Prostate gland (tissue), 2 donors: ENCODE results near the gene MED15.

ENCODE experiments used
- CTCF ChIP-seq, 4 experiments: fragments of 200-600 bp in 2 of 4; fragments of 450-650 bp in 2 of 4; sonication (generic) in 2 of 4; IDR thresholded peaks; 1 replicate in 3 of 4; 2 replicates in 1 of 4; pipeline ENCODE4 v1.5.1; 2016 to 2019; ENCODE audit warnings: antibody characterized with exemption in 4 of 4, mild to moderate bottlenecking in 2 of 4, moderate library complexity in 2 of 4
- POLR2A ChIP-seq: fragments of 450-650 bp; IDR thresholded peaks from one replicate; pipeline ENCODE4 v1.6.1; 2016; ENCODE audit warnings: antibody characterized with exemption, mild to moderate bottlenecking

GRCh38 chr22:20626811-20627210 is 119.4 kb downstream of the MED15 start:
- TF ChIP-seq POLR2A, result no peak
- TF ChIP-seq CTCF (IDR thresholded peaks at IDR 0.05), result no peak
